ENCODE data around the gene TEX101. TPM values are rescaled to one million over a fixed set of nuclear protein-coding genes. Genes with fewer than 3 reads are reported as not detected.

Gene TEX101, protein sequence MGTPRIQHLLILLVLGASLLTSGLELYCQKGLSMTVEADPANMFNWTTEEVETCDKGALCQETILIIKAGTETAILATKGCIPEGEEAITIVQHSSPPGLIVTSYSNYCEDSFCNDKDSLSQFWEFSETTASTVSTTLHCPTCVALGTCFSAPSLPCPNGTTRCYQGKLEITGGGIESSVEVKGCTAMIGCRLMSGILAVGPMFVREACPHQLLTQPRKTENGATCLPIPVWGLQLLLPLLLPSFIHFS
- not detected in 2 replicates for polyA plus RNA-seq

DNA sequence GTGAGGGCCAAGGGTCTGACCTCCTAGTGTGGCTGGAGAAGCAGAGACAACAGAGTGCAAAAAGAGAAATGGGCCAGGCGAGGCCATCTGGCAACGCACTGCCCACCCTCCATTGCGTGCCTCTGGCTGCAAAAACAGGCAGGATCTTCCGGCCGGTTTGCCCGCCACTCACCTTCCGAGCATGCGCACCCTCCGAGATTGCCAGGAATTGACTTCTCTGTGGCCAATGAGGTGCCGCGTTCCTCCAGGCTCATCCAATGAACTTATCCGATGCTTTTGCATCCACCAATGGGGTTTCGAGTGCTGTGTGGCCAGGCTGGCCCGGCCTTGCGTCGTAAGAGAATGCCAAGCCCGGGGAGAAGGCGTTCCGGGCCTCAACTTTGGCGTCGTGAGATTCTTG, at the start of gene TEX101:
TEX101 (plus strand) TSS at position 337 of the 400 bp plus-strand sequence. CDS start 1,030 bp downstream, outside the sequence.

DNA sequence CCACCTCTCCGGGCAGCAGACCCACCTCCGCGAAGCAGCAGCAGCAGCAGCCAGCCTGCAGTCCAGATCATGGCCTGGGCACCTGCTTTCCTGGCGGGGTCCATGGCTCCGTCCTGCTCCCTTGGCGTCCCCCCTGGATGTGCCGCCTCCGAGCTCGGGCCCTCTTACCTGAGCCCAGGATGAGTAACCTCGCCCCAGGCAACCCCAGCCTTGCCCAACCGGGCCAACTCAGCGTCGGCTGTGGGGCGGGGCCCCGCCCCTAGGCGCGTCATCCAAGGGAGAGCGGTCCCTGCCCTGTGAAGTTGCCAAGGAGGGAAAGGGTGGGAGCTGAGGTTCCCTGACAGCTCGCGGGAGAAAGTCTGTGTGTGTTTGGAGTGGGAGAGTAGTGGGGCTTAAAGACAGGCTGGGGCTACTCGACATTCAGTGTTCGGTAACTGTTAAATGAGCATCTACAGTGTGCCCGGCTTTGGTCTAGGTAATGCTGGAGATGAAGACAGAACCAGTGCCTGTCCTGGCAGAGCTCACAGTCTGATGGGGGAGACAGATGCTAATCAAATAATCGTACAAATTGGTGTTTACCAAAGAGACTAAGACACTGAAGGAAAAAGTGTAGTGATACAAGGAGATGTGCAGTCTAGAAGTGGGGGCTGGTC, 50.9 kb downstream of the TEX101 start, which contains the start of gene LYPD3:
LYPD3 (minus strand) TSS at position 141 of the 653 bp plus-strand sequence; CDS start at position 104, 37 bp downstream.

Other genes starting within 250 kb of the TEX101 start
- not detected in 2 replicates for gene PSG5, start 228.4 kb upstream of the TEX101 start, polyA plus RNA-seq
- not detected in 2 replicates for gene PSG4, start 209.3 kb upstream of the TEX101 start, polyA plus RNA-seq
- gene PSG9, start 145.4 kb upstream of the TEX101 start, polyA plus RNA-seq, result not detected in 2 replicates
- gene CD177, start 61.2 kb upstream of the TEX101 start, polyA plus RNA-seq, result 0.36 TPM in 1 of 2 replicates, not detected in the other
- not detected in 2 replicates for gene LYPD3, start 50.7 kb downstream of the TEX101 start, polyA plus RNA-seq
- not detected in 2 replicates for gene PHLDB3, start 89.9 kb downstream of the TEX101 start, polyA plus RNA-seq
- gene ETHE1, start 112.3 kb downstream of the TEX101 start, polyA plus RNA-seq, result 21.0 and 26.9 TPM in 2 replicates
- gene ZNF575, start 118.3 kb downstream of the TEX101 start, polyA plus RNA-seq, result 1.5 and 2.5 TPM in 2 replicates
- 6.7 and 7.5 TPM in 2 replicates for gene XRCC1, start 160.6 kb downstream of the TEX101 start, polyA plus RNA-seq
- 2.3 and 17.2 TPM in 2 replicates for gene PINLYP, start 160.9 kb downstream of the TEX101 start, polyA plus RNA-seq
- gene IRGQ, start 181.2 kb downstream of the TEX101 start, polyA plus RNA-seq, result 11.0 and 21.0 TPM in 2 replicates
- 7.6 and 9.6 TPM in 2 replicates for gene ZNF576, start 181.7 kb downstream of the TEX101 start, polyA plus RNA-seq
- gene SRRM5, start 197.2 kb downstream of the TEX101 start, polyA plus RNA-seq, result not detected in 2 replicates
- gene ZNF428, start 204.7 kb downstream of the TEX101 start, polyA plus RNA-seq, result 2.1 and 4.3 TPM in 2 replicates
- gene CADM4, start 225.0 kb downstream of the TEX101 start, polyA plus RNA-seq, result 4.4 and 12.0 TPM in 2 replicates

Data from Purkinje cell (primary cell).